GM12801 (cell line): ENCODE measurements around the gene NCOA4.

ENCODE experiments used
- CTCF ChIP-seq: IDR thresholded peaks from one replicate; pipeline ENCODE4 v1.5.1; 2011; ENCODE audit warnings: control low read depth; ENCODE audit not compliant: insufficient read length; ENCODE audit errors: extremely low read depth

Gene NCOA4

GRCh38 chr10:46073564-46073963 is 43.1 kb upstream of the NCOA4 start:
- no peak for TF ChIP-seq CTCF

GRCh38 chr10:46070749-46071148 is 40.3 kb upstream of the NCOA4 start:
- no peak for TF ChIP-seq CTCF

GRCh38 chr10:46069771-46070463 is 39.5 kb upstream of the NCOA4 start:
- no peak for TF ChIP-seq CTCF

- TF ChIP-seq CTCF, result no peak
These were observed 38.5 kb upstream of the NCOA4 start for GRCh38 chr10:46068905-46069304.

- TF ChIP-seq CTCF, result no peak
These were observed 37.7 kb upstream of the NCOA4 start for GRCh38 chr10:46068117-46068516.

GRCh38 chr10:46064269-46064817 is 33.9 kb upstream of the NCOA4 start:
- no peak for TF ChIP-seq CTCF

- TF ChIP-seq CTCF, result no peak
These were observed 32.5 kb upstream of the NCOA4 start for GRCh38 chr10:46062723-46063428.
